Activated T-cell treated with anti-CD3 and anti-CD28 coated beads for 48 hours (primary cell): Measurements from ENCODE around the gene MMUT.
"Not testable (repeated sequence)": the region's sequence is repeated elsewhere in the genome, so short reads cannot be mapped to it uniquely, and the experiment has no call there.

Experiments used
- DNase-seq: peaks from one replicate; pipeline ENCODE4 v3.0.0-alpha.2; 2020; ENCODE audit warnings: low read depth

The MMUT gene

DNA sequence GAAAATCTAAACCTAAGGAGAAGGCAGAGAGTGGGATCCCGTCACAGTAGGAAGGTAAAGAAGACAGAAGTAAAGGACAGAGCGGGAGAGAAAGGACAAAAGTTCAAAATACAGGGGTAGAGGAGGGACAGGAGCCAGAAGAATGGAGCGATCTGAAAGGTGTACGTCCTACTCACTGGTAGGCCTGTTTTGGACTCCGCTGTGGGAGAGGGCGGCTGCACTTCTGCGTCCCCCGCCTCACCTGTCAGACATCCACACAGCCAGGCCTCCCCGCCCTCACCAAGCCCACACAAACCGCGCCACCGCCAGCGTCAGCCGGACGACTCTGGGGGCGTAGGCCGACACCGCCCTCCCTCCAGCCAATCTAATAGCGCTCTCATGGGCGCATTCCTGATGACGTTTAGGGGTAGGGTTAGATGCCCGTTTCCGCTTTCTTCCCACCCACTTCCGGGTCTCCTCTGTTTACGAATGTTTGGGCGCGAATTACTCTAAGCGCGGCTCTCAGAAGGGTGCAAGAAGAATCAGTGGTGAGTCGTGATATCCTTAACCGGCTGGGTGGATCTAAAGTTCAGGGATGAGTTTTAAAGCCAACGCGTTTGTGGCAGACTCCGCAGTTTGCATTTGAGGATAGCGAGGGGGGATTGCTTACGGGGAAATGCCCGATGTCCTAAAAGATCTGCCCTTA is at the start of gene MMUT, which contains the start of gene CENPQ:
MMUT (minus strand) TSS at position 327 of the 685 bp plus-strand sequence. CDS start 3,787 bp downstream, outside the sequence.
CENPQ (plus strand) TSS at position 444 of the 685 bp plus-strand sequence. CDS start 6,807 bp downstream, outside the sequence.
- peak; percentile 82 for DNase-seq

DNA sequence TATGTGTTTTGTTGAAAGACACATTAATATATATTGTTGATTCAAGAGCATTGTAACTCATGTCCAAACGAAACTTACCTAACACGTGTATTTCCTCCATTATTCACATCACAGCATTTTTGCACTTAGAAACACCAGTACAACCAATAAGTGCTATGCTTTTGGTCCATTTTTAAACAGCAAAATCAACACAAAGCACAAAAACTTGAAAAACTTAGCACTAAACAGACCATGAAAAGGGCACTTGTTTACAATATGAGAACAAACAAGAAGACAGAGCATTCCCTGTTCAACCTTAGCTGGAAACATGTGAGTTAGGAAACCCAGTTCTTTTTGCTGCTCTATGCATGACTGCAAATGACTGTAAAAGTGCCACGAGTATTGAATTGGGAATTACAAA is 46.3 kb upstream of the MMUT start:
- no peak for DNase-seq

DNA sequence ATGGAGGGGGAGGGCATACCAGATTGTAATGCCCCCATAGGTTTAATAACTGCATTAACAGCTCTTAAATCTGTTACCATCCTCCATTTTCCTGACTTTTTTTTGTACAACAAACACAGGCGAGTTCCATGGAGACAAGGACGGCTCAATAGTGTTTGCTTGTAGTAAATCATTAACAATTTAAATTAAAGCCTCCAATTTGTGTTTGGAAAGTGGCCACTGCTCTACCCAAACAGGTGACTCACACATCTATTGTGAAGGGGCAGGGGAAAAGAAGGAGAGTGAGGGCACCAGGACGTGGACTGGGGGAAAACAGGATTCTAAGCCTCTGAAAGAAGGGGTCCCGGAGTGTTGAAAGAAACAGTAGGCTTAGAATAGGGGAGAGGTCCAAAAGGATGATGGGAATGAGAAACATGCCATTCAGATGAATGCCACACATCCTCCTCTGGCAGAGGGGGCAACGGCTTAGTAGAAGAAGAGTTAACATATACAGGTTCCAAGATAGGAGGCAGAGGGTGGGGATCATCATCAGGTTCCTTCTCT is 43.6 kb upstream of the MMUT start:
- no peak for DNase-seq

DNA sequence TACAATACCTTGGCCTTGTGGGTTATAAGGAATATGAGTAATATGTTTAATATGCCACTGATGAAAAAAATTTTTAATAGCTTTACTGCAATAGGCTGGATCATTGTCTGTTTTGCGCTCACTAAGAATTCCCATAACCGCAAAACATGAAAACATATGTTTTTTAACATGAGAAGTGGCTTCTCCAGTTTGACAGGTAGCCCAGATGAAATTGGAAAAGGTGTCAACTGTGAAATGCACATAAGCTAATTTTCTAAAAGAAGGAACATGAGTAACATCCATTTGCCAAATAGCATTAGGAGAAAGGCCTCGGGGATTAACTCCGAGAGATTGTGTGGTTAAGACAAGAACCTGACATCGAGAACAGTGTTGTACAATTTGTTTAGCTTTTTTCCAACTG is 41.6 kb upstream of the MMUT start:
- no peak for DNase-seq

DNA sequence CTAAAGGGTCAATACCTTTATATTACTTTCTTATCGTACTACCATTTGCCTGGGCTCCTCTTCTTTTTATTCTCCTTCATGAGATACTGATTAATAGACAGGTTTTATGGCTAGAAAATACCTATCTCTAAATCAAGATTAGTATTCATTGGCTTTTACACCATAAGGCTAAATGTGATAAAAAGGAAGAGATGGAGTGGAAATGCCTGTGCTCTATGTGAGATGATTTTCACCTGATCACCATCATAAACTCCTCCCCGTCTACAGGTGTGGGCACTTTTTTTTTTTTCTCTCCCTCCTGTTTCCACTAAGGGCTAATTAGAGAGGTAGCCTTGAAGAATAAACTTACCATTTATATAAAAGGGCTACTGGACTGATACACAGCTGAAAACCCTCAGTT is 36.6 kb upstream of the MMUT start, which contains the start of gene GLYATL3:
GLYATL3 (plus strand) TSS at position 301 of the 400 bp plus-strand sequence. CDS start 12,068 bp downstream, outside the sequence.
- no peak for DNase-seq

DNA sequence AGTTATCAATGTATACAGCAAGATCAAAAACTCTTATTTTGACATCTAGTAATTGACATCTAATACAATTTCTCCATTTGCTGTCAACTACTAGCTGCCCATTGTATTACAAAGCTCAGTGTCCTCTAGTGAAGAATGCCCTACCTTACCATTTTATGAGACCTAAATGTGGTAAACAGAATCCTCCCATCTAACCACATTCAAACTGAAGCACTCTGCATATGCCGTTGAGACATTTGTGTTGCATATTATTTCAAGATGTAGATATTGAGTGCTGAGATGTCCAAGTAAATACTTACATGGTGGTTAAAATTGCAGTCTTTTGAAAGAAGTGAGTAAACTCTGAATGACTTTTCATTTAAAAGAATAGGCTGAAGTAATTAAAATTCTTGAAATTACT is 36.1 kb upstream of the MMUT start:
- no peak for DNase-seq

DNA sequence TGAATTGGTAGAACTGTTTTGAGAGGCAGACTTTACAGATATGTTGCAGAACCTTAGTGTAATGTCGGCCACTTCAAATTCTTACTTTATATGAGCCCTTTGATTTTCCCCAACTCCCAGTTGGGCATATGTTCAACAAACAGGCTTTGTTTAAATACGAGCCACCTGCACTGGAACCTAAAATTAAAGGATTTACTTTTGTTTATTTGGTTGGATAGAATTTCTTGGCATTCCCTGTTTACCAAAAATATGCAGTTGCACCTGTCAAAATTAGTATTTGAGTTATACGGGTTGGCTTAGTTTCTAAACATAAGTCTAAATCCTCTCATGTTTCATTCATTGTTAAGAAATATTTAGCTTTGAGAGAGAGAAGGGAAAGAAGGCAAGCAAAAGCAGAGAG is 34.3 kb upstream of the MMUT start:
- no peak for DNase-seq

DNA sequence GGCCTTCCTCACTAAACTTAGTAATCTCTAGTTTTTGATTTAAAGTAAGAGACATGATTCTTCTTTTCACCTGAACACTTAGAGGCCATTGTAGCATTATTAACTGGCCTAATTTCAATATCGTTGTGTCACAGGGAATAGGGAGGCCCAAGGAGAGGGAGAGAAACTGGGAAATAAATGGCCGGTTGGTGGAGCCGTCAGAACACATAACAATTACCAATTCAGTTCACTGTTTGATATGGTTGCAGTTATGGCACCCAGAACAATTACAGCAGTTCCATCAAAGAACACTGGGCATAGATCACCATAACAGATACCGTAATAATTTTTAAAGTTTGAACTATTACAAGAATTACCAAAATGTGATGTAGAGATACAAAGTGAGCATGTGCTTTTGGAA is 27.6 kb upstream of the MMUT start:
- DNase-seq: no peak

DNA sequence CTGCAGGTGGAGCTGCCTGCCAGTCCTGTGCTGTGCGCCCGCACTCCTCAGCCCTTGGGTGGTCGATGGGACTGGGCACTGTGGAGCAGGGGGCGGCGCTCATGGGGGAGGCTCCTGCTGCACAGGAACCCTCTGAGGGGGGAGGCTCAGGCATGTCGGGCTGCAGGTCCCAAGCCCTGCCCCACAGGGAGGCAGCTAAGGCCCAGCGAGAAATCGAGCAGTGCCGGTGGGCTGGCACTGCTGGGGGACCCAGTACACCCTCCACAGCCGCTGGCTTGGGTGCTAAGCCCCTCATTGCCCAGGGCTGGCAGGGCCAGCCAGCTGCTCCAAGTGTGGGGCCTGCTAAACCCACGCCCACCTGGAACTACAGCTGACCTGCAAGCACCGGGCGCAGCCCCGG is 20.3 kb upstream of the MMUT start:
- not testable (repeated sequence) for DNase-seq

DNA sequence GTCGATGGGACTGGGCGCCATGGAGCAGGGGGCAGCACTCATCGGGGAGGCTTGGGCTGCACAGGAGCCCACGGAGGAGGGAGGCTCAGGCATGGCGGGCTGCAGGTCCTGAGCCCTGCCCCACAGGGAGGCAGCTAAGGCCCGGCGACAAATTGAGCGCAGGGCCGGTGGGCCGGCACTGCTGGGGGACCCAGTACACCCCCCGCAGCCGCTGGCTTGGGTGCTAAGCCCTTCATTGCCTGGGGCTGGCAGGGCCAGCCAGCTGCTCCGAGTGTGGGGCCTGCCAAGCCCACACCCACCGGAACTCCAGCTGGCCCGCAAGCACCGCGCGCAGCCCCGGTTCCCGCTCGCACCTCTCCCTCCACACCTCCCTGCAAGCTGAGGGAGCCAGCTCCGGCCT is 18.8 kb upstream of the MMUT start:
- DNase-seq: not testable (repeated sequence)

DNA sequence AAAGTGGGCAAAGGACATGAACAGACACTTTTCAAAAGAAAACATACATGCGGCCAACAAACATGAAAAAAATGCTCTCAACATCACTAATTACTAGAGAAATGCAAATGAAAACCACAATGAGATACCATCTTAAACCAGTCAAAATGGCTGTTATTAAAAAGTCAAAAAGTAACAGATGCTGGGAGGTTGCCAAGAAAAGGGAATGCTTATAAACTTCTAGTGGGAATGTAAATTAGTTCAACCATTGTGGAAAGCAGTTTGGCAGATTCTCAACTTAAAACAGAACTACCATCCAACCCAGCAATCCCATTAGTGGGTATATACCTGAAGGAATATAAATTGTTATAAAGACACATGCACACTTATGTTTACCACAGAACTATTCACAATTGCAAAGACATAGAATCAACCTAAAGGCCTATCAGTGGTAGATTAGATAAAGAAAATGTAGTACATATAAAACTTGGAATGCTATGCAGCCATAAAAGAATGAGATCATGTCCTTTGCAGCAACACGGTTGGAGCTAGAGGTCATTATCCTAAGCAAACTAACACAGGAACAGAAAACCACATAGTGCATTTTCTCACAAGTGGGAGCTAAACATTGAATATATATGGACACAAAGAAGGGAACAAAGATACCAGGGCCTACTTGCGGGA is 16.4 kb upstream of the MMUT start:
- DNase-seq: no peak

DNA sequence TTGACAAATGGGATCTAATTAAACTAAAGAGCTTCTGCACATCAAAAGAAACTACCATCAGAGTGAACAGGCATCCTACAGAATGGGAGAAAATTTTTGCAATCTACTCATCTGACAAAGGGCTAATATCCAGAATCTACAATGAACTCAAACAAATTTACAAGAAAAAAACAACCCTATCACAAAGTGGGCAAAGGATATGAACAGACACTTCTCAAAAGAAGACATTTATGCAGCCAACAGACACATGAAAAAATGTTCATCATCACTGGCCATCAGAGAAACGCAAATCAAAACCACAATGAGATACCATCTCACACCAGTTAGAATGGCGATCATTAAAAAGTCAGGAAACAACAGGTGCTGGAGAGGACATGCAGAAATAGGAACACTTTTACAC is 13.5 kb upstream of the MMUT start:
- not testable (repeated sequence) for DNase-seq

DNA sequence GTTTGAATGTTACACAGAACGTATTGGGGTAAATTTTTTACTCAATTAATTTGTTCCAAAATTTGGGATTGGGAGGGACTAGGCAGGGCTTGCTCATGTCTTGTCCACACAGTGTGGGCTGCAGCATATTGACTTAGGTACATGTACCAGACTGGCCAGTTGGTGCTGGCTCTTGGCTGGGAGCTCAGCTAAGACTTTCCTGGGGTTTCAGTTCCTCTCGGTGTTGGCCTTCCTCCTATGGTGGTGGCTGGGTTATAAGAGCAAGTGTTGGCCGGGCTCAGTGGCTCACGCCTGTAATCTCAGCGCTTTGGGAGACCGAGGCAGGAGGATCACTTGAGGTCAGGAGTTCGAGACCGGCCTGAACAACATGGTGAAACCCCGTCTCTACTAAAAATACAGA is 5.0 kb upstream of the MMUT start:
- no peak for DNase-seq

DNA sequence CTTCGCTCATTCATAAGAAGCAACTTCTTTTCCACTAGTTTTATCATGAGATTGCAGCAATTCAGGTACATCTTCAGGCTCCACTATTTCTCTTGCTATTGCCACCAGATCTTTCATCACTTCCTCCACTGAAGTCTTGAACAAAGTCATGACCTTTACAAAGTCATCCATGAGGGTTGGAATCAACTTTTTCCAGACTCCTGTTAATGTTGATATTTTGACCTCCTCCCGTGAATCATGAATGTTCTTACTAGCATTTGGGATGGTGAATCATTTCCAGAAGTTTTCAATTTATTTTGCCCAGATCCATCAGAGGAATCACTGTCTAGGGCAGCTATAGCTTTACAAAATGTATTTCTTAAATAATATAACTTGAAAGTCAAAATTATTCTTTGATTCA is 1.6 kb upstream of the MMUT start:
- DNase-seq: no peak

DNA sequence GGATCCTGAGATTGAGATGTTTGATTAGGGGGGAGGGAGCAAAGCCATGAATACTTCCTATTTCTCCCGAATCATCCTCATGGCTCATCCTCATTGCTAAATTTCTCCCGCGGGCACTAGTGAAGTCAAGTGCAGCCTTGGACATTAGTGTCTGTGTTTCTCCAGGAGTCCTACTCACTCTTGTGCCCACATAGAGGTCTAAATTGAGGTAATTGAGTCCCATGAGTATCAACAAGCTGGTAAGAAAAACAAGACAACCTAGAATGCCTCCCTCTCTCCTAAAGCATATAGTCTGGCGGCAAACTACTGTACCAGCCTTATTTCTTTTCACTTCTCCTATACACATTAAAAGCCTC is 537 bp upstream of the MMUT start:
- DNase-seq: no peak

DNA sequence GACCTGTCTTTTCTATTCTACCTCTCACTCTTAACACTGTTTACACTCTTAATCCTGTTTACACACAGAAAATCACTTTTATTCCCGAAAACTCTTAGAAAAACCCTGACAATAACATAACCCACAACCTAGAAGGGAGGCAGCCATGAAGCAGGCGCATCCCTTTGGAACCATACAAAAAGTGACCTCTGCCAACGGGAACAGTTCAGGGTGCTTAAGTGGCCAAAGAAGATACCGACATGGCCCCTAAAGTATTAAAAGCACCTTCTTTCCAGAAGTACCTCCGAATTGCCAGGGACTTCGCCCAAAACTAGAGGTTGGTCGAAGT is 490 bp downstream of the MMUT start:
- DNase-seq: no peak

DNA sequence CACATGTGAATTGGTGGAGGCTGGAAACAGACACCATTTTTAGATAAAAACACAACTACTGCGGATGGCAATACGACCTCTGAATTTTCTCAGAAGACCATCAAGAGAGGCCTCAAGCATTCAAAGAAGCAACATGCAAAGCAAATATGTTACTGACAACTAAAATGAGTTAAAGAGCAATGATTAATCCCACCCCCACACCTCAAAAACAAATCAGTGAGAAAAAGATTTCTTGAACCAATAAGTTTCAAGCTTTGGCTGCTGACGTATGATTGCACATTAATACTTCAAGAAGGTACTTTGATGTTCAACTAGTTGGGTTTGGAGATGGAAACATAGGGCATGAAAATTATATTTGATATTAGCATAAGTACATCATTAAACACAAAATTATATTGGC is 982 bp downstream of the MMUT start:
- DNase-seq: no peak

DNA sequence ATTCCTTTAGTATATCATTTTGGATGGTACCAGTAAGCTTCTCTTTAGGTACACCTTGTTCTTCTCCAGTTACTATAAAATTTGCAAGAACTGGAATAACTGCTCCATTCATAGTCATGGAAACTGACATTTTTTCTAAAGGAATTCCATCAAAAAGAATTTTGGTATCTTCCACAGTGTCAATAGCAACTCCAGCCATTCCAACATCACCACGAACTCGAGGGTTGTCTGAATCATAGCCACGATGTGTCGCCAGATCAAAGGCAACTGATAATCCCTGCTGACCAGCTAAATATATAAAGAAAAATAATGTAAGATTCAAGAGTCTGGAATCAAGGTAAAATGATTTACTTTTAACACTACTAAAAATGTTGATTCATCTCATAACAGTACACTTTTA is 5.3 kb downstream of the MMUT start:
- no peak for DNase-seq

DNA sequence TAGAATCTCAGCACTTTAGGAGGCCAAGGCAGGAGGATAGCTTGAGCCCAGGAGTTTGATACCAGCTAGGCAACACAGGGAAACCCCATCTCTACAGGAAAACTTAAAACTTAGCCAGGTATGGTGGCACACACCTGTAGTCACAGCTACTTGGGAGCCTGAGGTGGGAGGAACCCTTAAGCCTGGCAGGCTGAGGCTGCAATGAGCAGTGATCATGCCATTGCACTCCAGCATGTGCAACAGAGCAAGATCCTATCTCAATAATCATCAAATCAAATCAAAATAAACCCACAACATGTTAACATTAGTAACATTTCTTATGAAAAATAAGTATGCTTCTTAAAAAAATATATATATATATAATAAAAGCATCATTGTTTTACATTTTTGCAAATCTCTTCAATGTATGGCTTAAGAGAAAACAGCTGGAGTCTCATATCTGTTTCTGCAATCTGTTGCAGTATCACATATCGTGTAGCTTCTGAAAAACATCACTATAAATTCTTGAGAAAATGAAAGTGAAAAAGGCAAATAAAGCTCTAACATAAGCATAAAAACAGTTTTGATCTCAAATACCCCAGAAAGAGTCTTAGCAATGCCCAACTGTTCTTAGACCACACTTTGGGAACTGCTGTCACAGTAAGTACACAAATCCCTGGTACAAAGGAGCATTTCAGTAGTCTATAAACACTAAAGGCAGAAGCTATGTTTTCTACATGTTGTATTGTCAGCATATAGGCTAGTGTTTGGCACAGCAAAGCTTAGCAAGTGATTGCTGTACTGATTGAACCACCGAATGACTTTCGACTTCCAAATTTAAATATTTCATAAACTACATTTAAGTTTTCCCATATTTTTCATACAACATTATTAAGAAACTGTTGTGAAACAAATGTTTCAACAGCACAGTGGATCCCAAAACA is 8.0 kb downstream of the MMUT start:
- DNase-seq: no peak

DNA sequence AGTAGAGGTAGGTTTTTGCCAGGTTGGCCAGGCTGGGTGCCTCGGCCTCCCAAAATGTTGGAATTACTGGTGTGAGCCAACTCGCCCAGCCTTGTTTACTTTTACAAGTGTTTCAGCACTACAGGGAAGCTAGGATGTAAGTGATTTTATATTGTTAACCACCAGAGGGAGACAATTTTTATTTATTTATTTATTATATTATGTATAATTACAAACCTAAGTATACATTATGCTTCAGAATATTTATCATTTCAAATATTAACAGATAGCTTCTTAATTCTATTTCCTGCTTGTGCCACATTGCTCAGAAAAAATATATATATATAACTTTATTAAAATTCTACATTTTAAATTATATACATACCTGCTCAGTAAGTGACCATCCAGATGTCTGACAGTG is 9.8 kb downstream of the MMUT start:
- no peak for DNase-seq

DNA sequence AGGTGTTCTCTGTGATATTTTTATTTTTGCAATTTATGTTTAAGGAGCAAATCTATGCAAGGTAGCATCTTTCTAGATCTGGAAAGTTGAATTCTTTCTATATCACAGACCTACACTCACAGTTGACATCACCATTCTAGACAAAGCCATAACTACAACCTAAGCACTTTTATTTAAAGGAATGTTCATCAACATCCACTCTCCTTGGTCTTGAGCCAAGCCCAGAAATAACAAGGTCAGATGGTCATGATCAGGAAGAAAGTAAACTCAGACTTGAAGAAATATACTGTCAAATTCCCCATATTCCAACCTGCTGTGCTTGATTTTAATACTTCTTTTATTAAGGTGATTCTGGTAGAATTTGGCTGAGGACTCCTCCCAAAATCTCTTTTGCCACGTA is 32.2 kb downstream of the MMUT start:
- no peak for DNase-seq

DNA sequence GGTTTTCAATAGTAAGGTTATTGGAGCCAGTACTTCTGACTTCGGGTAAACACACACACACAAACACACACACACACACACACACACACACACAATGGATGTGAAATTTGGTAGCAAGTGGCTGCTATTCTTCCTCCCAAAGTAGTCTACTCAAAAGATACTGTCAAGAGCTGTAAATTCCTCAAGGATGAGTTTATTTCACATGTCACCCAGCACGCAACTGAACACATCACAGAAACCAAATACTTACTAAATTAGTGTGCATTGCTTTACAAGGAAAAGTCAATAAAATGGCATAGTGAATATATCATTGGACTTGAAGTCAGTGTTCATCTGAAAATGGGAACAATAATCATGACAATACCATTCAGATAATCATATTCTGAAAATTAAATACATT is 32.9 kb downstream of the MMUT start:
- DNase-seq: no peak

DNA sequence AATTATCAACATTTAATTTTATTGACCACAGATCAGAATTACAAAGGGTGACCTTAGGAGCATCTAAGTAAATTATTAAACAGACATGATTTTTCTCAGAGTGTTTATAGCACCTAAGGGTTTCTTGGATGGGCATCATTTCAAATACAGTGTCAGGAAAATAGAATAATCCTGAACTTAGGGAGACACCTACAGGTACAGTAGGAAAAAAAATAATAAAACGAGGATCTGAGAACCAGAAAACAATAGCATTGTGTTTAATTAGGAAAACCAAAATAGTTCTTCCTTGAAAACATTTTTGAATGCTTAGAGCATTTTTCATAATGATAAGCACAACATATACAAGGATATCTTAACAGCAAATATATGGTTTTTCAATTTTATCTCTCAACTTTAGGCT is 39.2 kb downstream of the MMUT start:
- DNase-seq: no peak
